COLO668 (cell line): ENCODE data around the gene SPSB1.
"Not testable (repeated sequence)": the region's sequence is repeated elsewhere in the genome, so short reads cannot be mapped to it uniquely, and the experiment has no call there.

Source experiments
- DNase-seq: peaks from one replicate; lab custom pipeline; 2025; ENCODE audit not compliant: unreplicated experiment; lab: John Stamatoyannopoulos, UW

Gene SPSB1

GRCh38 chr1:9362488-9362887 is 69.8 kb downstream of the SPSB1 start:
- no peak for DNase-seq

- DNase-seq: no peak
These were observed 70.4 kb downstream of the SPSB1 start for GRCh38 chr1:9363061-9363471.

- no peak for DNase-seq
These were observed 73.6 kb downstream of the SPSB1 start for GRCh38 chr1:9366298-9366697.

- no peak for DNase-seq
These were observed 74.5 kb downstream of the SPSB1 start for GRCh38 chr1:9366943-9367780.

- no peak for DNase-seq
These were observed 75.1 kb downstream of the SPSB1 start for GRCh38 chr1:9367806-9368205.

GRCh38 chr1:9368356-9368755 is 75.7 kb downstream of the SPSB1 start:
- no peak for DNase-seq

GRCh38 chr1:9369964-9370788 is 77.5 kb downstream of the SPSB1 start:
- DNase-seq: no peak

GRCh38 chr1:9371391-9371935 is 78.8 kb downstream of the SPSB1 start:
- no peak for DNase-seq

GRCh38 chr1:9371951-9372350 is 79.3 kb downstream of the SPSB1 start:
- DNase-seq: no peak

- DNase-seq: no peak
These were observed 80.9 kb downstream of the SPSB1 start for GRCh38 chr1:9373619-9374018.

GRCh38 chr1:9374748-9375341 is 82.2 kb downstream of the SPSB1 start:
- no peak for DNase-seq

GRCh38 chr1:9375912-9376311 is 83.2 kb downstream of the SPSB1 start:
- DNase-seq: no peak

GRCh38 chr1:9376430-9376829 is 83.7 kb downstream of the SPSB1 start:
- no peak for DNase-seq

GRCh38 chr1:9376886-9377333 is 84.2 kb downstream of the SPSB1 start:
- no peak for DNase-seq

- DNase-seq: no peak
These were observed 86.1 kb downstream of the SPSB1 start for GRCh38 chr1:9378801-9379200.

- no peak for DNase-seq
These were observed 88.0 kb downstream of the SPSB1 start for GRCh38 chr1:9380711-9381110.

- DNase-seq: no peak
These were observed 90.2 kb downstream of the SPSB1 start for GRCh38 chr1:9382643-9383491.

- no peak for DNase-seq
These were observed 91.4 kb downstream of the SPSB1 start for GRCh38 chr1:9384128-9384527.

GRCh38 chr1:9384751-9385245 is 92.1 kb downstream of the SPSB1 start:
- no peak for DNase-seq

GRCh38 chr1:9385392-9385791 is 92.7 kb downstream of the SPSB1 start:
- not testable (repeated sequence) for DNase-seq
